Cardiac fibroblast (primary cell): ENCODE data around the gene INSC.

ENCODE experiments used
- DNase-seq, 2 donors: peaks; one replicate each; pipeline versions ENCODE4 v3.0.0 to v3.0.0-alpha.2; 2010; ENCODE audit warnings: low read depth in 2 of 2
- H3K4me3 ChIP-seq, 2 donors: replicated peaks in 1 of 2; 1 replicate in 1 of 2; 2 replicates in 1 of 2; pipeline ENCODE4 v1.5.1; 2011; ENCODE audit warnings: low read depth in 2 of 2, low read length in 2 of 2, mild to moderate bottlenecking in 2 of 2, moderate library complexity in 1 of 2
- TF ChIP-seq, protein P1 (sequence below): IDR thresholded peaks from one replicate; pipeline ENCODE4 v1.5.1; 2011; ENCODE audit warnings: low read depth, mild to moderate bottlenecking, low read length, inconsistent platforms

Gene INSC

DNA sequence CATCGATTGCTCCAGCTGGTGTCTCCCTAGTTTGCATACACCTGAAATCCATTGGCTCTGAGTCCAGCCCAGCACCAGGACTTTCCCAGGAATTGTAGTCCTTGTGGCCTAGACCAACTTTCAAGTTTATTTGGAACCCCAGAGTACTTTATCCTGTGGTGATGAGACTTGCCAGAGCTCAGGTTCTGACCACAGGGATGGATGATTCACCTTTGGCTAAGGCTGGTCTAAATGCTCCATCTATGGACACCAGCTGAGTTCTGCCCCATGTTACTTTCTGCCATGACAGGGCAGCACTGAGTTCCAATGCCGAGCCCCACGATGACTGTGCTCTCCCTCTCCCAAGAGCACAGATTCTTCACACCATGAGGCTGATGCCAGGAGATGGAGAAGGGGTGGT is 17.3 kb upstream of the INSC start:
- DNase-seq, result no peak
- no peak overlapping the region for H3K4me3 ChIP-seq
- TF ChIP-seq, protein P1, sequence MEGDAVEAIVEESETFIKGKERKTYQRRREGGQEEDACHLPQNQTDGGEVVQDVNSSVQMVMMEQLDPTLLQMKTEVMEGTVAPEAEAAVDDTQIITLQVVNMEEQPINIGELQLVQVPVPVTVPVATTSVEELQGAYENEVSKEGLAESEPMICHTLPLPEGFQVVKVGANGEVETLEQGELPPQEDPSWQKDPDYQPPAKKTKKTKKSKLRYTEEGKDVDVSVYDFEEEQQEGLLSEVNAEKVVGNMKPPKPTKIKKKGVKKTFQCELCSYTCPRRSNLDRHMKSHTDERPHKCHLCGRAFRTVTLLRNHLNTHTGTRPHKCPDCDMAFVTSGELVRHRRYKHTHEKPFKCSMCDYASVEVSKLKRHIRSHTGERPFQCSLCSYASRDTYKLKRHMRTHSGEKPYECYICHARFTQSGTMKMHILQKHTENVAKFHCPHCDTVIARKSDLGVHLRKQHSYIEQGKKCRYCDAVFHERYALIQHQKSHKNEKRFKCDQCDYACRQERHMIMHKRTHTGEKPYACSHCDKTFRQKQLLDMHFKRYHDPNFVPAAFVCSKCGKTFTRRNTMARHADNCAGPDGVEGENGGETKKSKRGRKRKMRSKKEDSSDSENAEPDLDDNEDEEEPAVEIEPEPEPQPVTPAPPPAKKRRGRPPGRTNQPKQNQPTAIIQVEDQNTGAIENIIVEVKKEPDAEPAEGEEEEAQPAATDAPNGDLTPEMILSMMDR, result no peak

DNA sequence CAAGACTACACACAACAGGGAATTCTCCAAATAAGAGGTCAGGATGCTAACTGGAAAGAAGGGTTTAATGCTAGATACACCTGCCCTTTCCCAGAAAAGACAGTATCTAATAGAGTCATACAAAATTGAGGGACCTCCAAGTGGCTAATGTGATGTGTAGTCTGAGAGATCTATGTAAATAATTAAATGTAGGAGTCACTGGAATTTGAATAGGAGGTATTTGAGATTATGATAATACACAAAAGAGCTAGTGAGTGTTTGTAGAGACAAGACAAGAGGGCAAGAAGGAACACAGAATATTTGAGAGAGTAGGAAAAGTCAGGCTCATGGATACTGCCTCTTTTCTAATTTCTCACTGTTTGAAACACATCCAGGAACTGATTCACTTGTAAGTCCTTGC is 15.5 kb upstream of the INSC start:
- TF ChIP-seq, protein P1, result no peak
- no peak overlapping the region for H3K4me3 ChIP-seq
- DNase-seq, result no peak

DNA sequence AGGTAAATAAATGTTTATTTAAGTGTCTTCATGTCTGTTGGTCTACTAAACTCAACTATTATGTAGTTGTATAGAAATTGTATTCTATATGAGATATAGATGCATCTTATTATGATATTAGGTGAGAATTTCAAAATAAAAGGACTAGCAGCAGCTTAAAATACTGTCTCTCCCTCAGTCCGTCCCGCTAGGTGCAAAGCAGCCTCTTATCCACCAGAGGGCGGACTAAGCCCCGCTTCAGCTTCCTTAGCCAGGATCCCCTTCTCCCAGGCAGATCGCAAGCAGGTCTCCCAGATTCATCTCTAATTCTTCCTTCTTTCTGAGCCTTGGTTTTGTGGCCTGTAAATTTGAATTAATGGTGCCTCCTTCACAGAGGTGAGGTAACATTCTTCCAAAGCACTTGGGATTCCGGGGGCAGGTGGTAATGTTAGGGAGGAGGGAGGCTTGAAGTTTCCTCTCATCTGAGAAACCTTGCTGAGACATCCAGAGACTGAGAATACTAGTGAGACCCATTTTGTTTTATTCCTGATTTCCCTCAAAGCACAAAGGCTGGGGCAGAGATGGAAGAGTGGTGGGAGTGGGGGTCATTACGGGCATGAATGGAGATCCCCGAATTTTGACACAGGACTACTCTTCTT is 13.5 kb upstream of the INSC start:
- H3K4me3 ChIP-seq, result no peak overlapping the region
- TF ChIP-seq, protein P1, result peak; percentile 96
- peak; percentile 81 to 86 for DNase-seq

DNA sequence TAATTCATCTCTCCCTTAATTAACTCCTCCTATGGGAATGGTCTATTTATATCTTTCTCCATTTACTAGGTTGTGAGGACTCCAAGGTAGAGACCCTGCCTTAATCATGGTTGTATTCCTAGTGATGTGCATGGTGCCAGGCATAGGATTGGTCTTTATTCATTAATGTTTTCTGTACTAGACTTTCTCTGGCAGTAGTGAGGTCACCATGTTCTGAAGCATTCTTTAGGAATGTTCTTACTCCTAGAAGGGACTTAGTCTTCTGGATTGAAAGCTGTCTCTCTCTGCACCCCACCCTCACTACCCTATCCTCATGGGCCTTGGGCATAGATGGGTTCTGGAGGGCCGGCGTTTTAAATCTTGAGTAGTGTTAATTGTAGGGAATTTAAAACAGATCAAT is 10.6 kb upstream of the INSC start:
- TF ChIP-seq, protein P1, result no peak
- peak in 1 of 2 donors; percentile 61 for DNase-seq
- no peak overlapping the region for H3K4me3 ChIP-seq

DNA sequence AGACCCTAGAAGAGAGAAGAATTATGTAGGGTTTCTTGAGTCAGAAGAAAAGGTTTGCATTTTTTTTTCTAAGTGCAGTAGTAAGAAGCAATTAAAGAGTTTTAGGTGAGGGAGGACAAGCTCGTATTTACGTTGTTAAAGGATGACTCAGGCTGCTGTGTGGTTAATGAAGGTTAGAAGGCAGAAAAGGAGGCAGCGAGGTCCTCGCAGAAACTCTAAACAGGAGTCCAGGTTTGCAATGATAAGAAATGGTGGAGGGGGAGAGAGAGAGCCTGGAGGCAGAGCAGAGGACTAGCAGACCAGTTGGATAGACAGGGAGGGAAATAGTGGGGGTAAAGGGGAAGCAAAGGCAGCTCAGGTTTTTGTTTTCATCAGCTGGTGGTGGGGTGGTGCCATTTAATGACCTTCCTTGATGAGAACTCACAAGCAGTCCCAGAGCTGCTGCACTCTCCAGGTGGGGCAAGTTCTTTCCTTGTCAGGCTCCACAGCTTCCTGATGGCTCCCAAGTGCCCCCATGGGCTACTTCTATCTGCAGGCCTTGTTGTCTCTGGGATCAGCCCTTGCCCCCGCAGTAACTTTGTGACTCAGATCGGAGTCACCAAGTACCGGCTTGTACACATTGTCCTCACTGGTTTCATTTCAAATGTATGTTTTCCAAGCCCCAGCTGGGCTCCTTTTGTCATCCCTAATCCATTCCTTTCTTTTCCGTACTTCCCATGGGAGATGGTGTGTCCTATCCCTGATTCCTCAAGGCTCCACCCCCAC is 8.3 kb upstream of the INSC start:
- TF ChIP-seq, protein P1, result no peak
- DNase-seq, result peak; percentile 34 to 83
- H3K4me3 ChIP-seq, result no peak overlapping the region

DNA sequence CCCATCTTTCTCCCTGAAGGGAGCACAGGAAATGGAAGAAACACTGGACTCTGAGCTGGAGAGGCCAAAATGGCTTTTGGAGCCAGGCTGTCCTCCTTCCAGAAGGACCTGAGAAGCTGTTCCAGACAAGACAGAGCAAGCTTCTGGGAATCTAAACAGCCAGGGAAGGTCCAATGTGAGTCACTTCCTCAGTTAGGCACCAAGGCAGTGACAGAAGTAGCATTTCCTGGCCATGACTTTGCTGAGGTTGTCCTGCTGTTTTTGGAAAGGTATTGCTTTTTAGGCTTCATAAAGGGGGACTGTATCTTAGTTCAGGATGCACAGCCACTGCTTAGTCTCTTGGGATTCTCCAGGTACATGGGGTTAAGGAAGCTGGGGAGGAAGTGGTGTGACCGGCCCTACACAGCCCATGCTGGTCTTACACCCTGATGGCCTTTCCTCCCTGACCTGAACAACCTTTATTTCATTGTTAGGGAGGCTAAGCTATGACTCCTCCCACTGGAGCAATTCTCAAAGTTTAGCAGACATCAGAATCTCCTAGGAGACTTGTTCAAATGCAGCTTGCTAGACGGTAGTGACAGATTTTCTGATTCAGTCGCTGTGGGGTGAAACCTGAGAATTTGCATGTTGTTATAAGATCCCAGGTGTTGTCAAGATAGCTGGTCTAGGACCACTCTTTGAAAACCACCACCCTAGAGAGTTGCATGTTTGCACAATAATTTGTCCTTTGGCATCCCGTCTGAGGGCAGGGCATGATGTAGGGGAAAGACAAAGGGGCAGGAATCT is 6.8 kb upstream of the INSC start:
- TF ChIP-seq, protein P1, result no peak
- H3K4me3 ChIP-seq, result no peak overlapping the region
- DNase-seq, result peak in 1 of 2 donors; percentile 62
